Measurements from ENCODE around the gene PURA.
"Not testable (repeated sequence)": the region's sequence is repeated elsewhere in the genome, so short reads cannot be mapped to it uniquely, and the experiment has no call there.

The PURA gene

DNA sequence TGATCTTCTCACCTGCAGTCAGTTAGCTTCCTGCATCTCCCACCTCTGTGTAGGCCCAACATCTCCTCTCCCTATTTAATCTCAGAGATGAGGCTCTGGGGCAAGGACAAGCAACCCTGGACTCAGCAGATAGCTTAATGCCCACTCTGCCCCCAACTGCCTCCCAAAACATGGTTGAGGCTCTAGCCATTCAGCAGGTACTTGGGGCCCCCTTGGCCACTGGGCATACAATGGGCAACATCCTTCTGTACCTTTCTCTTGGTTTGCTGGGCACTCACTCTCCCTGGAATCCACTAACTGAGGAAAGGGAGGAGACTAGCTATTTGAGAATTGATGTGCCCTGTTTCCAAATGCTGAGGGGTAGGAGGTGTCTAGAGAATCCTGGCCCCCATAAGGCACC lies 21.2 kb downstream of the PURA start:
- no peak for DNase-seq (ENCODE audit: low spot score)

DNA sequence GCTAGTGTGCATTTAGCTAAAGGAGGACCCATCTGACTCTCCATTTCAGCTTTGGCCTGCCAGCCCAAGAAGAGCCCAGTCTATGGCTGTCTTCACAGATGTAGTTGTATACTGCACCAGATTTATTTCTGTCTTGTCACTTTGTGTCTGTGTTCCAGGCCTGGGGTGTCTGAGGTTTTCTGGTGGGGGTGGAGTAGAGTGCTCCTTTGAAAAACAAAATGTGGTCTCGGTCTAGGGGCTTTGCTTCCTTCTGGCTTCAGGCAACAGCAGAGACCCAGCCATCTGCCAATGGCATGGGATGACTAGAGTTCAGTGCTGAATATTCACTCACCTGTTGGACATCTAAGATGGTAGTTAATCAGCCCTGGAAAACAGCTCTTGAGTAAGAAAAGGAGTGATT lies 22.7 kb downstream of the PURA start:
- no peak for DNase-seq (ENCODE audit: low spot score)

GRCh38 chr5:140140435-140140834 lies 26.5 kb downstream of the PURA start:
- DNase-seq (ENCODE audit: low spot score) = no peak

GRCh38 chr5:140141241-140141640 lies 27.3 kb downstream of the PURA start:
- DNase-seq (ENCODE audit: low spot score) = no peak

DNA sequence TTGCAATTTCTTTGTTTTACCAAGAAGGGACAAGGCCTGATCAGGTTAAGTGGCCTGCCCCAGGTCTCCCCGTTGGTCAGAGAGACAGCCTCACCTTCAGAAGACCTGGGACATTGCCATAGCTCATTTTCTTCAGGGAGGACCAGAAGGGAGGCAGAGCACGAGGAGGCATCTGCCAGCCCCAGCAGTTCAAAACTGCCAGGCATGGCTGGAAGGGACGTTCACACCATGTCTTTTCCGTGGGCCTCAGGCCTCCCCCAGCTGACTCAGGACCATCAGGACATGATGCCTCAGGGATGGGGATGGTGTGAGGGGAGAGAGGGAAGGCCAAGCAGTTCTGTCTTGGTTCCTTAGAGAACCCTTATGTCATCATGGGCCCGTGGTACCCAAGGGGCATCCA lies 28.3 kb downstream of the PURA start:
- DNase-seq (ENCODE audit: low spot score) = no peak

DNA sequence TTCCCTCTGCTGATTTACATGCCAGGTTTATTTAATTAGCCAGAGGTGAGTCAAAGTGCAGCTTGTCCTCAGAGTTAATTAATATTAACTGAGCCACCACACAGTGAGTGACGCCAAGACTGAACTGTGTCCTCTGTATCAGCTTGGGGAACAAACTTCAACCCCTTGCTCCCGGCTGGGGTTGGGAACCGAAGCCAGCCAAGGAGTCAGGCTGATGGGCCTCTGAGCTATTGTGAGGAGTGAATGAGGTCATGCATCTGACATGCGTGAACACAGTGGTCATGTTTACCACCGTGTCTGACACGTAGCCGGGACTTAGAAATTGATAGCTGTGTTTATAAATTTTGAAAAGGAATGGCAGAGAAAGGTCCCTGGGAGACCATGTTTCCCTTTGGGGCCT lies 28.9 kb downstream of the PURA start:
- DNase-seq (ENCODE audit: low spot score) = no peak

- no peak for DNase-seq (ENCODE audit: low spot score)
Measured at GRCh38 chr5:140143521-140144258, 29.8 kb downstream of the PURA start.

- no peak for DNase-seq (ENCODE audit: low spot score)
Measured at GRCh38 chr5:140145256-140145655, 31.3 kb downstream of the PURA start.

GRCh38 chr5:140145818-140146522 lies 32.1 kb downstream of the PURA start:
- DNase-seq (ENCODE audit: low spot score) = peak; percentile 60

- DNase-seq (ENCODE audit: low spot score) = no peak
Measured at GRCh38 chr5:140146523-140146842, 32.6 kb downstream of the PURA start.

DNA sequence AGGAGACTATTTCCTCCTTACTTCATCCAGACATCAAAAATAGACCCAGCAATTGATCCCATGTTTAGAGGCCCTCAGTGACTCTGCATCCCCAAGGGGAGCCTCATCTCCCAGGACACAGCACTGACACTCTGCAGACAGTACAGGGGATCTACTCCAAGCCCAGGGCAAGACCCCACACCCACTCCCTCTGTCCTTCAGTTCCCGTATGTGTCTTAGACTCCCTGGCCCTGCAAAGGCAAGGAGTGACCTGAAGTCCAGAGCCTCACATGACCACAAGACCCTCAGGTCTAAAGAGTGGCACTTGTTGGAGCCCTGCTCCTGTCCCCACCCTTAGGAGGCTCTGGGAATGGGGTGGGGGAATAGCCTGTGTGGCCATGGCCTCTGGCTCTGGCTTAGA lies 33.6 kb downstream of the PURA start:
- DNase-seq (ENCODE audit: low spot score) = no peak

- peak; percentile 53 for DNase-seq (ENCODE audit: low spot score)
Measured at GRCh38 chr5:140148508-140148907, 34.6 kb downstream of the PURA start.

DNA sequence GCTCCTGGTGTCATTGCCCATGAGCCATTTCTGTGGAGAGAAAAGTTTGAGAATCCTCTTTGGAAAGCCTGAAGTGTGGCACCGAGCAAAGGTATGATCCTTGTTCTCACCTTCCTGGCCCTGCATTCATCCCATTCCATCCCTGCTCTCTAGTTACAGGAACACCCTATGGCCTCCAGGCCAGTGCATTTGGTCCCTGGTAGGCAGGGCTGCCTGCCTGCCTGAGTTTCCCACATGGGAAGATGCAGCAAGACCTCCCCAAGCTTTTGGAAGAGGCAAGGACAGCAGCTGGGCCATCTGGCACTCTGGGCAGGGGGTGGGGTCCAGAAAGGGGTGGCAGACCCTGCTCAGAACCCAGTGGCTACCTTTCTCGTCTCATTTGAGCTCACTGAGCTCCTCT lies 36.3 kb downstream of the PURA start:
- no peak for DNase-seq (ENCODE audit: low spot score)

DNA sequence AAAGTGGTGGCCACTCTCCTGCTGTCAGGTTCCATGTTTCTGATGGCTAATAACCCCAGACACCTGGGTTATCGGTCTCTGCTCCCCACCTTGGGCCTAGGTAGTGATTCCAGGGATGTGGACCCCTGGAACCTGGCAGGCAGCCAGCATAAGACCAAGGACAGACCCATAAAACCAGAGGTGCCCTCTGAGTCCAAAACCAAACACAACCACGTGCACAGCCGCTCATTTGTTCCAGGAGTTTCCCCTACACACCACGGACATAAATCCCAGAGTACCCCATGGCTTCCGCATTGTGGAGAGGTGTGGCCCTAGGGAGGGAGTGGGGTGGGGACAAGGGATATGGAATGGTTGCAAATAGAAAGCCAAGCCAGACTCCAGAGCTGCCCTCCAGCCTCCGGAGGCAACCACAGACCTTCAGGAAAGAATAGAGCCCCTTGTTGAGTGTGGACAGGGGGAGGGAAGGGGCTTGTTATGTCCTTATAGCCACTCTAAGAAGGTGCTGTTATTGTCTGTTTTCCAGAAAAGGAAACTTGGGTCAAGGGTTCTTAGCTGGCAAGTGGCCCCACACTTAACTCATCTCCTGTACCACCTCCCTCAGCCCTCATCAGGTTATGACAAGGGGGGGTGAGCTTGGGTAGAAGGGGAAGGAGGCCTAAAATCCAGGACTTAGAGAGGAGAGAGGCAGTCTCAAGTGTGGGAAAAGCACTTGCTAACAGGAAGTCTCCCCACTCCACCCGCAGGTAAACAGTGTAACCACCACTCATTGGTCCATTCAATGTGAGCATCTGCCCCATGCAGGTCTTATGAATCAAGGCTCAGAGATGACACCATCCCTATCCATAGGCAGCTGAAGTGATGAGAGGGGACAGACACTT lies 37.5 kb downstream of the PURA start:
- DNase-seq (ENCODE audit: low spot score) = no peak

DNA sequence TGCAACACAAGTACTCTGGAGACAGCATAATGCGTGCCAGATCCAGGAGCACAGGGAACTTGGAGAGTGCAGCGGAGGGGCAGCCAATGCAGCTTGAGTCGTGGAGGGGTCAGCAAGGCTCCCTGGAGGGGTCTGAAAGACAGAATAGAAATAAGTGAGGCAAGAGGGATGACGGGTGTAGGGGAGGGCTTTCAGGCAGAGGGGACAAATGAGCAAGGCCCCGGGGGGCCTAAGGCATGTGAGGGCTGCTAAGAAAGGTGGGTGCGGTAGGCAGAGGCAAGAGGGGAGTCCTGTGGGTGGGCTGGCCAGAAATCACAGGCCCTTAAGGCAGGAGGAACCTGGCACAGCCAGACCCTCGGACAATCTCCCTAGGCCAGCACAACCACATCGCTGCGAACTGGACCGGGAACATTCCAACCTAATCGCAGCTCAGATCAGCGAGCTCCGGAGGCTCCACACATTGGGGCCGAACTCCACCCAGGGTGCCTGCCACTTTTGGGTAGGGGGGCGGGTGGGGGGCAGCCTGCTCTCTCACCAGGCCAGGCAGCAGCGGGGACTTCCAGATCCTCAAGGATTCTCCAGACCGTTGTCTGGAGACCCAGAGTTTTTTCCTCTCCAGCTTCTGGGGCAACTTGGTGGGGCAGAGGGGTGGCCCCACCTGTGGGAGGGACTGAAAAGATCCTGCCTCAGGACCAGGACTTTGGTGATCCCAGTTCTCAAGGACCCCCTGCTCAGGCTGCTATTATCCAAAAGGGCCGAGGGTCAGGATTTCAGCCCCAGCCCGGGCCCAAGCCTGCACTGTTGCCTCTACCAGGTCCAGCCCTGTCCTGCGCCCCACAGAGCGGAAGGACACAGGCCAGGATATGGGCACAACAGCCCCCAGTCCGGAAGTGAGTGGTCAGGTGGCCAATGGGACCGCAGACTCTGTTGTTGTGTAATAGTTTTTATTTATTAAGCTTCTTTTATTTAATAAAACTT lies 38.4 kb downstream of the PURA start:
- no peak for DNase-seq (ENCODE audit: low spot score)

DNA sequence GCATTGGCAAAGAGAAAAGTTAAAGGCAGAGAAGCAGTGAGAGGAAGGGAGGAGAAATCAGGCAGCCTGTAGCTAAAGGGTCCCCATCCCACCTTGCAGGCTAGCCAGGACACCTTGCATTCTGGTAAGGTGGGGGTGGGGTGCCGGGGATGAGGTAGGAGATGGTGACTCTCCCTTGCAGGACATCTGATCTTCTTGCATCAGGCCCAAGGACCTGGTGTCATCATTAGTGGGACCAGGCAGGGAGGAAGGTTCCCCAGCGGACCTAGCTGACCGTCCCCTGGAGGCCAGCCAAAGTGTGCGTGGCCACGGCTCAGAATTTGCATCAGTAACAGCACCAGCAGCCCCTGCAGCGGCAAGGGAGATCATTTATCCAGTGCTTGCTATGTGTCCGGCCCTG lies 39.3 kb downstream of the PURA start:
- DNase-seq (ENCODE audit: low spot score) = no peak

DNA sequence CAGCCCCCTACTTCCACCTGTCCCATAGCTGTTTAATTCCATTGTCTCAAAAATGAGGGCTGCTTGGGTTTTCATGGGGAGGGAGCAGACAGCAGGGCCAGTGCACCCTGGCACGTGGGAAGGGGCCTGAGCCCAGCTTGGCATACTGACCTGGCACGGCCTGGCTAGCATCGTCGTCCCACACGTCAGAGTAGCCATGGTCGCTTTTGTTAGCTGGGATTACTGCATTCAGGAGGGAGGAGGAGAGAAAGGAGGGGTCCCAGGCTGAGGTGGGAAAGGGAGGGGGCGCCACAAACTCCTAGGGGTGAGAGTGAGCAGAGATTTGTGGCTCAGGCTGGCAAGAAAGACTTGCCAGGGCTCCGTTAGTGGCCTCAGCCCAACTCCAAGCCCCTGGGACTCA lies 40.0 kb downstream of the PURA start:
- DNase-seq (ENCODE audit: low spot score) = no peak

- not testable (repeated sequence) for DNase-seq (ENCODE audit: low spot score)
Measured at GRCh38 chr5:140154710-140155381, 40.9 kb downstream of the PURA start.

DNA sequence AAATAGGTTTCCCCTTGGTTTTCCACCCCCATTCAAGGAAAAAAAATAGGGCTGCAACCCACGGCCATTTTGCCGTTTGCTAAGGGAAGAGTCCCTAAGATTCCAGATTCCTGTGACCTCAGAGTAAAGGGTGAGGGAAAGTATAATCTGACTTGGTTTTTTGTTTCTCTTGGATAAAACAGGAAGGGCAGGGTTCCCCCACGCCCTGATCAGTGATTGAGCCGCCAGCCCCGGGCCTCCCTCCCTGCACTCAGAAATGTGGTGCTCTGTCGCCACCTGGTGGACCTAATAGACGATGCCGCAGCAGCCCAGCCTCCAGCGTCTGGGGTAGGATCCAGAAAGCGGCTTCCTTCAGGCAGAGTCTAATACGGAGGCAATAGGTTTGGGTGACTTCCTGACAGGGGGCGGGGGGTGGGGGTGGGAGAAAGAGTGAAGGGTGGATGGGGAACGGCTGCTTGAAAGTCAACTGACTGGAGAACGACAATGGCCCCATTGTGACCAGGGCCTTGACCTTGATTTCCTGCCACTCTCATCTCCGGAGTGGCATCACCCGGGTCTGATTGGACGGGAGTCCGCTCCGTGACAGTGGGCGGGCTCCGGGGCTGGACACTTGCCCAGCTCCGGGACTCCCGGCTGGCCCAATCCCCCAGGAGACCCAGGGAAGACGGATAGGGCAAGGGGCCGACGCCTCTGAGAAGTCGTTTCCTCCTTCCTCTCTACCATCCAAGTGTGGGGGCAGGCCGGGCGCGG lies 43.3 kb downstream of the PURA start:
- DNase-seq (ENCODE audit: low spot score) = peak; percentile 81
